GM18517 (cell line): ENCODE data around the gene TAF1C.

Source experiments
- ATAC-seq: cut with Tn5 transposase; IDR thresholded peaks from one replicate; pipeline ENCODE4 v1.9.1; 2021; ENCODE audit warnings: mild to moderate bottlenecking, moderate library complexity; ENCODE audit not compliant: unreplicated experiment

The TAF1C gene

DNA sequence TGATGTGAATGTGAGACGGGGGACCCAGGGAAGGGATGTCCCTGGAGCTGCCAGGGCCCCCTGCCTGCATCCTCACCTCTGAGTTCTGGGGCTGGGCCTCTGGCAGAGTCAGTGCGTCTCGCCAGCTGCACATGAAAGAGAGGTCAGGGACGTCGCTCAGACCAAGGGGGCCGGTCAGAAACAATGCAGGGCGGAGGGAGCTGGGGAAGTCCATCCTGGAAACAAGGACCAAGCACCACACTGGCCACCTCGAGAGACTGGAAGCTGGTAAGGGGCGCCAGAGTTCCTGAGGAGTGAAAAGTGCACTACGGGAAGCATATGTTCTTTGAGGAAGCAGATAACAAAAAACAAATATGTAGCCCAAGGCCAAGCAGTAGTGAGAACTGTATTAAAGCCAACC lies 2.1 kb downstream of the TAF1C start:
- ATAC-seq: no peak

DNA sequence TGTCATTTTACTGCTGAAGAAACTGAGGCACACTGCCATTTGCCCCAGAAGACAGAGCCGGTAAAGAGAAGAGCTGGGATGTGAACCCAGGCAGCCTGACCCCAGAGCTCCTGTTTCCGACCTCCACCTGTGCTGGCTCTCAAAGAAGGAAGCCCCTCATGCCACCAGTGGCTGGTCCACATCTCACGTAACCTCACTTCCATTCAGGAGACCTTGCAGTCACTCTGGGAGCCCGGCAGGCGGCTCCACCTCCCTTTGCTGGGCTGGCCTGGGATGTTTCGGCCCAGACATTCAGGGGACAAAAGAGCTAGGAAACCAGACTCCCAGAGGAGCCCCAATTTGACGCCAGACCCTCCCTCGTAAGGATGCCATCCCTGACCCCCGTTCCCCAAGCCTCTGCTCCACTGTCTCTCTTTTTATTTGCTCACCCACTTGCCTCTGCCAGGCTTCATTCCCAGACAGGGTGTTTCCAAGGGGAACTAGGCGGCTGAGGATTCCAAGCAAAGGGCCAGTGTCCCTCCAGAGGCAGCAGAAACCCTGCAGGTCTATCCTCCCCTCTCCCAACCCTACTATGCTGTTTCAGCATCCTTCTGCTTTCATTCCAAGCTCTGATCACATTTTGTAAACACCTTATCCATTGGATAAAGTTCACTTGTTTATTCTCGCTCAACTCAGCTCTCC lies 2.8 kb downstream of the TAF1C start:
- ATAC-seq: no peak

DNA sequence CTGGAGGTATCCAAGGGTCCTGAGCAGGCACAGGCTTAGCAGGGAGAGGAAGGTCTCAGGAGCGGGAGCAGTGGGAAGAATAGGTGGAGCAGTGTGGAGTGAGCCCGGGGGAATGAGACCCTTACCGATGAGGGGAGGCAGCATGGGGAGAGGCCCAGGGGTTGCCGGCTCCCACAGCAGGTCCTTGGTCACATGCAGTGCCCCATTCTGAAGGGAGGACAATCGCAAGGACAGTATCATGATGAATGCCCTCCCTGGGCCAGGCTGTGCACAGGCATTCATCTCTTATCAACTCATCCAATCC lies 3.3 kb downstream of the TAF1C start:
- no peak for ATAC-seq

DNA sequence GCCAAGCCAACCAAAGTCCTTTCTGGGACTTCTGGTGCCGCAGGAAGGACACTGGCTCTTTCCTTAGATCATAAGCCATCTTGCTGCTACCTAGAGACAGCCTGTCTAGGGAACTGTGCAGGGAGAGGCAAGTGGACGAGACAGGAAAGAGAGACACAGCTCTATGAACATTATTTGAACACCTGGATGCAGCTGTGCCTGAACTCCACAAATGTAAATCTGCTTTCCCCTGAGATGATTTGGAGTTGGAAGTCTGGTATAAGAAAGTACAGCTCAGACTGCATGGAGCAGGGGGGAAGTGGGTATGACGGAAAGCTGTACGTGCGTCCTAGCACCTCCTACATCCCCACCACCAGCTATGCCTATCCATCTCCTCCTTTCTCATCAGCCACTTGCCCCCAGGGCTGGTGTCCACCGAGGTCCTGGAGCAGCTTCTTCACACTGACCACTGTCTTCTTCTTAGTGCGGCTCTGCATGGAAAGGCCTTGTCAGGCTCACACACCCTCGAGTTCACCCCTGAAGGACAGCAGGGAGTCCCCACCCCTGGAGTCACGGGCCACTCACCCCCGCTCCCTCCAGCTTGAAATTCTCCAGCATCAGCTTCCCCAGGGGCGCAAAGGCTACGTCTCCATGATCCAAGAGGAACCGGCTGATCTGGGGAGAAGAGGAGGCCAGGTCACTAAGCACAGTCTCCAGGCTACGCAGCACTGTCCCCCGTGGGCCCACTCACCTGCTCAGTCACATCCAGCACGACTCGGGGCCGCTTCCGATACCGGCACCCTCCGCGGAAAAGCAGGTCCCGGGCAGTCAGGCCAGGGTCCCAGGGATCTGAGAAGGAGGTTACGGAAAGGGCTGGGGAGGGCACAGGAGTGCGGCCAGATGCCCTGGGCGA lies 3.9 kb downstream of the TAF1C start:
- ATAC-seq: no peak

DNA sequence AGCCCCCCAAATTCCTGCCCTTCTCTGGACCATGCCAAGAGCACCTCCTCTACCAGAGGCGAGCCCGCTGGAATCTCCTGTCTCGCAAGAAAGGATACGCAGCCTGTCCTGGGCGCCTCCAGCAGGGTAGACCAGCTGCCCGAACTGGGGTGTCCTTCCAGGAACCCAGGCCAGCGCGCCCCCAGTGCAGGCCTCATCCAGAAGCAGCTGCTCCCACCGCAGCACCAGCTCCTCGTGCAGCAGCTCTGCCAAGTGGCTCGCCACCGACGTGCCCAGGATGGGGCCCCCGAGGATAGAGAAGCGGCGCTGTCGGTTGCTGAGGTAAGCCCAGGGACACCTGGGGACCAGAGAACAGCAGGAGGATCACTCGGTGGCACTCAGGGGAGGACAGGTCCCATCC lies 4.8 kb downstream of the TAF1C start:
- no peak for ATAC-seq

DNA sequence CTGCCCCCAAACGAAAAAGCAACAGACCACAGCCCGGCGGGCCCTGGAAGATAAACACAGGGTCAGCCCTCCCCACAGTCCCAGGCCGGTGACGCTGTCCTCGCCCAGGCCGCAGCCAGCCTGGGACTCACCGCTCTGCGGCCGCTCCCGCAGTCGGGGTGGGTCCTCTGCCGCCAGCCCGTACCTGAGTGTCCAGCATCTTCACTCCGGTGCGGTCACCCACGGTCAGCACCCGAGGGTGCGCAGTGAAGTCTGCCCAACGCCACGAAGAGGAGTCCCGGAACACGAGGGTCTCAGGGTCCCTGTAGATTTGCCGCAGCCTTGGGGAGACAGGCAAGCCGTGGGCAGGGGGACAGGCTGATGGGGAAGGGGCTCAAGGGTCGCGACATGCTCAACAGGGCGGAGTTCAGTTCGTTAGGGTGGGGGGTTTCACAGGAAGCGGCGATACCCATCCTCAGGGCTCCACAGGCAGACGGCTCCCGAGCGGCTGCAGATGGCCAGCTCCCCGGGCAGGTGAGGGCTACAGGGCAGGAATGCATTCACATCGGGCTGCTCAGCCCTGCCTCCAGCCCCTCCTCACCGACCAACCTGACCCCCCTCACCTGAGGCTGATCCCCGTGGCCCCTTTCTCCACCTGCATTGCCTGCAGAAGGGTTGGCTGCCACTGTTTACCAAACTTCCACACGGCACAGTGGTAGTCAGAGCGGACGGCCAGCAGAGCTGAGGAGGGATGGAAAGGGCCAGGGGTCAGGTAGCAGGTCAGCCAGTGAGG lies 5.5 kb downstream of the TAF1C start:
- no peak for ATAC-seq

DNA sequence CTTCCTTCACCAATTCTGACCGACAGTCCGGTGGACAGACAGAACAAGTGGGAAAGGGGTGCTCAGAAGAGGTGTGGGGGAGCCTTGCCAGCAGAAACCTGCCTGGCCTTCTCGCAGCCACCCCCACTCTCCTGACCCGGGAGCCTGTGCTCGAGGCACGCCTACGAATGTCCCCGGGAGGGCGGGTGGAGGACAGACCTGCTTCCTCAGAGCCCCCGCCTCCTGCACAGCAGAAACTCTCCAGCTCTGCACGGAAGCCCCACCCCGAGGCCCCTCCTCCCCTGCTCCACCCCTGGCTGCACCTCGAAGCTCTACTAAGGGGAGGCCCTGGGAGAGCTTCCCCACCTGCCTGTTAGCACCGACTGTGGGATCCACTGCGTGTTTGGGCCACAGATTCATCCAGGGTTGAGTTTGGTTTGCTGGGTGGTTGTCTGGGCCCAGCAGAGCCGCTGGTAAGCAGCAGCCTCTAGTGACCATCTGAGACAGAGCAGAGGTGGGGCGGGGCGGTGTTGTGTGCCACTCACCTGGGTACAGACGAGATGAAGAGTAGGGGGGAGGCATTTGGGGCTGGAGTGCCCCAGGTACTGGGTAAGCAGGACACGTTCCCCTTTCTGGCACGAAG lies 6.2 kb downstream of the TAF1C start:
- ATAC-seq: no peak

DNA sequence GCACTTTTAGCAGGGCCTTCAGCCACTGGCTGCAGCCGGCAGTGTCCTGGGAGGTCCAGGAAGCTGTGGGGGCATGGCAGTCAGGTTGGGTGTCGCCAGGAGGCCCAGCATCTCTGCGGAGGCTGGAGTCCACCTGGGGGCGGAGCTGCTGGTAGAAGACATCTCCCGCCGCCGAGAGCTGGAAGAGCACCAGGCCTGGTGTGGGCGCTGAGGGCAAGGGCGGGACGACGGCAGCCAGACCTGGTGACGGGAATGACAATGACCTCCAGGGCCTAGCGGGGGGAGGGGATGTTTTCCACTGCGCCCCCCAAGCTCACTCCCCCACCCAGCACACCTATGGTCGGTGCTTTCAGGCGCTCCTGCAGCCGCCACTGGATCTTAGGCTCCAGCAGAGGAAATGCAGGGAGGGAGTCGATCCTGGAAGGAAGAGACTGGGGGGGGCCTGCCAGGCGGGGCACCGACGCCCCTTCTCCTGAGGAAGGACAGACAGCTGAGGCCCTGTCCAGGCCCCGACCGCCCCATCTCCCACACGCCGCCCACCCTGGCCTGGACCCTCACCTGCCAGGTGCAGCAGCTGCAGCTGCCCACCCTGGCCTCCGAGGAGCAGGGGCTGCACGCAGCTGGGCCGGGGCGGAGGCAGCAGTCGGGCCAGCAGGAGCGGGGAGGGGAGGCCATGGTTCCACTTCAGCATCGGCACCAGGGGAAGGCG lies 7.1 kb downstream of the TAF1C start:
- no peak for ATAC-seq

DNA sequence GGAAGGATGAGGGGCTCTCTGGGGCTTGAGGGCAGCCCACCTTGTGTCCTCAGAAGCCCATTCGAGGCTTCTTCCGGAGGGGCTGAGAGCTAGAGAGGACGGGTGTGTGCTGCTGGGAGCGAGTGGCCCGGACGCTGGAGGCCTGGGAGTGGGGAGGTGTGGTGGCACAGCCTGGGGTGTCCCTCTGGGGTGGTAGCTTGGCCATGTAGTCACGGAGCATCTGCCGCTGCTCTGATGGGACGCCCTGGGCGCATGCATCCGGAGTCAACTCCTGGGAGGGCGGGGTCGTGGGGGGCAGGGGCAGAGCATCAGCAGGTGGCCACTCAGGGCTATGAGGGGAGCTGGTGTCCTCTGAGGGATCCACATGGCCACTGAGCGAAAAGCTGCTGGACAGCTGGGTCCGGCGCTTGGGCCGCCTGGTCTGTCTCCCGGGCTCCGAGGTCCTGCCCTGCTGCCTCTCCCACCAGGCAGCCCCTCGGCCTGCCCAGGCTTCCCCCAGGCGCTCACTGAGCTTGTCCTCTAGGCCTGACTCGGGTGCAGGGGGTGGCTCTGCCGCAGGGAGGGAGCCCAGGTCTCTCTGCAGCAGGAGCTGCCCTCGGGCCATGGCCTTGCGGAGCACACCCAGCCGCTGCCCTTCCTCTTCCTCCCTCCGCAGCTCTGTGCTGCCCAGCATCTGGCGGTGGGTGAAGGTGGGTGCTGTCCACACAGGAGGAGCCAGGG lies 7.8 kb downstream of the TAF1C start:
- ATAC-seq: no peak

DNA sequence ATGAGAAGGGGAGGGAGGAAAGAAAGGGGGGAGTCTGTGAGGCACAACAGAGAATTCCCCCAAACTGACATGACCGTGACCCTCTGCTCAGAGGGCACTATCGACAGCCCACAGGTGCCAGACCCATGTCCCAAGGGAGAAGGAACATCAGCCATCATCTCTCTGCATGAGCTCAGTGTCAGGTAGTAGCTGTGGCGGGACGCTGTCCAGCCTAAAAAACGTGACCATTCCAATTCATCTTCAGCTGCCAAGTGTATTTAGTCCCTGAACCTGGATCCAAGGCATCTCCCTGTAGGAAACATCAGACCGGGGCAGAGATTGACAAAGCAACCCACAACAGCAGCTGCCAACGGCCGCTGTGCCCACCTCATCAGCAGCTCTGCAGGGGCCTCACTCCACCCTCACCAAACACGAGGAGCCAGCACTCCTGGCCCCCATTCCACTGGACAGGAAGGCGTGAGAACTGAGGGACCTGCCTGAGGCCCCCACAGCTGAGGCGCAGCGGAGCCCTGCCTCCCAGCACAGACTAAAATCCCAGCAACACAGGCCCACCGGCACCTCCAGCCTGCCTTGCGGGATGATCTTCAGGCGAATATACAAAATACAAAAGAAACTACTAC lies 8.6 kb downstream of the TAF1C start:
- ATAC-seq: no peak

DNA sequence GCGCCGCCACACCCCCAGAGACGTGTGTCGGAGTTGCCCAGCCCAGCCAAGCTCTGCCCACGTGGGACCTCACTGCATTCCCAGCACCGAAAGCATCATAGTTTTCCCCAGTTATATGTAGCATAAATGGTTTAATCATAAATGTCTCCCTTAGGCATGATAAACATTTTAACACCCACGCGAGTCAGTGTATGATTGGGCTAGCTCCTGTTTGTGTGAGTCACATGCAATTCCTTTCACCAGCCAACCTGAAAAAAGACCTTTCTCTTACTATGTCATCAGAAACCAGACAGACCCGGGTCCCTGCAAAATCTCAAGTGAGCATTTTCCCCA lies 9.2 kb downstream of the TAF1C start:
- no peak for ATAC-seq

DNA sequence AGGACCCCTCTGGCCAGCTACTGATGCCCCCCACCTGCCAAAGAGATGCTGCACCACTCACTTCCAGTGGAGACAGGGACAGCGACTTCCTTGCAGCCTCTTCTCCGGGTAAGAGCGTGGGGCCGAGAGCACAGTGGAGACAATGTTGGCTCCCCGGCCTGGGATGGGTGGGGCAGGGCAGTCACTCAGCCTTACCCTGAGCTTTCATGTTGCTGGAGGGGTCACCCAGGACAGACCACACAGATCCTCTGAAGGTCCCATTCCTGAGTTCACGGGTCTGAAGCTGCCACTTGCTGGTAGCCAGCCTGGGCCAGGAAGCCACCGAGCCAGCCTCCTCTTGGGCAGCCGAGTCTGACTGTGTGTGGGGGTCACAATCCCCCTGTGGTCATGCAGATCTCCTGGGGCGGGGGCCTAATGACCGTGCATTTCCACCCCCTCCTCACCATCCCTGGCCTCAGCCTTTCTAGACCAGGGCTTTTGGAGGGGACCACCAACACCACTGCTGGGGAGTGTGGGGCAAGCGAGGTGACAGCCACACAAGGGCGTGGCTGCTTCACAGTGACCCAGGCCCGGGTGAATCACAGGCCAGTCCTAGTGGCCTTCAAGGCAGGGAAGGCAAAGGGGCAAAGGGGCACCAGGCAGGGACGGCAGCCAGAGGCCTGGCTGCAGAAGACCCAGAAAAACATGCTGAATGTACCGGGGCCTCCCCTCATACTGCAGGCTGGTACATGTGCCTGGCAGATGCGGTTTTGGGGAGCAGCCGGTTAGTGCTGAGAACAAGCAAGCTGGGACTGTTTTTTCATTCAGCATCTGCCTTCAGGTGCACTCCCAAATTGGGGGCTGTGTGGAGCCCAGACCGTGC lies 10.4 kb downstream of the TAF1C start:
- no peak for ATAC-seq

DNA sequence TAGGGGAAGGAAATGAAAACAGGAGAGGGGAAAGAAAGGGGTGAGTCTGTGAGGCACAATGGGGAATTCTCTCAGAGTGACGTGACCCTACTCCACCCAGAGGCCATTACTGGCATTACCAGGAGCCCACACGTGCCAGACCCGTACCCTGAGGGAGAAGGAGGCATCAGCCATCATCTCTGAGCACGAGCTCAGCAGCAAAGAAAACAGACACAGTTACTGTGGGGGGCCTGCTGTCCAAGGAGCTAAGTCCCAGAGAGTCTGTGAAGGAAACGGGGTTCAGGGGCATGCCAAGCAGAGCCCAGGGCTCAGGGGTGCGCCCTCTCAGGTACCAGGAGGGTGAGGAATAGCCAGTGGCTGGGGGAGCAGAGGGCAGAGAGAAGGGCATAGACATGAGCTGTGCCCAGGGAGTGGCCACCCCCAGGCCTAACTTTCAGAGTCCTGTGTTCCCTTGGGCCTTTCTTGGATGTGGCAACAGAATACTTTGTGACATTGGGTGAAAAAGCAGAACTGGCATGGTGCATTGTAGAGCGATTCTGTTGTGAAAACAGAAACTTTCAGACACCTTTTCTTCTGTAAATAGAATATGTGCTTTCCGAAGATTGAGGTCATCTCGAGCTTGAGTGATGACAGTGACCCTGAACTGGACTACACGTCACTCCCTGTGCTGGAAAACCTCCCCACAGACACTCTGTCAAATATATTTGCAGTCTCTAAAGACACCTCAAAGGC lies 11.3 kb downstream of the TAF1C start:
- ATAC-seq: peak; percentile 76

DNA sequence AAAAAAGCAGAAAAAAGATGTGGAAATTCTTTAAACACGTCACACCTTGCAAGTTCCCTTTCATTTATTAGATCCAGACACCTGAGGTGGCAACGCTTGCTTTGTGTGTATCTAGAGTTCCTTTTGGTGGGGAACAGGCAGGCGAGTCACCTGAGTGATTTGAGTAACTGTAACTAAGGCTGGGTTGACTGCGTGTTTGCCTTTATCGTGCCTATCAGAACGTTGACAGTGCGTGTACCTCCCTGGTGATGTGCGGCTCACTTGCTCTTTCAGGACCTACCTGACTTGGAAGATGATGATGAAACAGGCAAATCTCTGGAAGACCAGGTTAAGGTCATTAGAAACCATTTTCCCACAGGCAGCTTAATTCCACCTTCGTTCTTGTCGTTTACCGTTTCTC lies 12.5 kb downstream of the TAF1C start:
- ATAC-seq: no peak

DNA sequence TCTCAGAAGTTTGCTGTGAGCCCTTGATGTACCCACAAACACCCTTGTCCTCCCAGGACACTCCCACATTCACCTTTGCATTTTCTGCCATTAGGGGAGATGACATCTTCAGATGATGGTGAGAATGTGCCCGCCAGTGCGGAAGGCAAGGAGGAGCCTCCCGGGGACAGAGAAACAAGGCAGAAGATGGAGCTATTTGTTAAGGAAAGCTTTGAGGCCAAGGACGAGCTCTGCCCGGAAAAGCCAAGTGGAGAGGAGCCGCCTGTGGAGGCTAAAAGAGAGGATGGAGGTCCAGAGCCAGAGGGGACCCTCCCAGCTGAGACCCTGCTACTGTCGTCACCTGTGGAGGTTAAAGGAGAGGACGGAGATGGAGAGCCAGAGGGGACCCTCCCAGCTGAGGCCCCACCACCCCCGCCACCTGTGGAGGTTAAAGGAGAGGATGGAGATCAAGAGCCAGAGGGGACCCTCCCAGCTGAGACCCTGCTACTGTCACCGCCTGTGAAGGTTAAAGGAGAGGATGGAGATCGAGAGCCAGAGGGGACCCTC lies 17.0 kb downstream of the TAF1C start:
- ATAC-seq: no peak

DNA sequence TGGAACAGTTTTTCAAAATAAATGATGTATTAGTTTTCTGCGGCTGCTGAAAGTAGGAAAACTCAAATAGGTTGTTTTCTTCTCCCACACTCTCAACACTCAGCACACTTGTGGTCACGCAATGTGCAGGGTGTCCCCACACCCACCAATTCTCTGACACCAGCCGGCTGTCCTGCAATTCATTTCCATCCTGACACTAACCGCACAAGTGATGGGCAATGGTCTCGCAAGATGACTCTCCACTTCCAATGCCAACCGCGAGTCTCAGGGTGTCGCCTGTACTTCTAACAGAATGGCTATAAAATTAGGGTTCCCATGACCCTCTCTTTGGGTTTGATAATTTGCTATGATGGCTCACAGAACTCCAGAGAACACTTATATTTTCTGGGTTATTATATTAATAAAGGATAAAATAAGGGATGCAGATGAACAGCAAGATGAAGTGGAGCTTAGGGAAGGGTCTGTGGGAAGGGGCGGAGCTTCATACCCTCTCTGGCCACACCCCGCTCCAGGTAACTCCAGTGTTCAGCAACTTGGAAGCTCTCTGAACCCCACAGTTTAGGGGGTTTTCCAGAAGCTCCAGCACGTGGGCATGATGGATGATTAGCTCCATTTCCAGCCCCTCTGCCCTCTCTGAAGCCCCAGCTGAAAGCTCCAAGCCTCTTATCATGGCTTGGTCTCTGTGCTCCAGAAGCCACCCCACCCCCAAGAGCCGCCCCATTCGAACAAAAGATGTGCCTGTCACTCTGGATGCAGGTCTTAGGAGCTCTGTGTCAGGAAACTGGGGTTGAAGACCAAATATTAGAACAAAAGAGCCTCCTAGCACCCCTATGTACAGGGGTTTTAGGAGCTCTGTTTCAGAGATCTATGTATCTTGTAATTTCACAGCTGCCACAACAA lies 19.8 kb downstream of the TAF1C start:
- ATAC-seq: no peak

DNA sequence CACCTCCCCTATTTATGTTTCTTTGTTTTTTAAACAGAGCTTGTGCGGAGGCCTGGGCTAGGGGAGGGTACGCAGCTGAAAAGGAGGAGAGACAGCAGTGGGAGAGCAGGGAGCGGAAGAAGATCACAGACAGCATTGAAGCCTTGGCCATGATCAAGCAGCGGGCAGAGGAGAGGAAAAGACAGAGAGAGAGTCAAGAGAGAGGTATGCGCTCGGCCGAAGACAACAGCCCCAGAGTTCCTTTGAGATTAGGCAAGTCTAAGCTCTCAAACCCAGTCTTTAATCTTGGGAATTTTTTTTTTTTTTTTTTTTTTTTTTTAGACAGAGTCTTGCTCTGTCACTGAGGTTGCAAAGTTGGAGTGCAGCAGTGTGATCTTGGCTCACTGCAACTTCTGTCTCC lies 21.1 kb downstream of the TAF1C start:
- no peak for ATAC-seq
